Effector CD8-positive, alpha-beta T cell (primary cell): ENCODE measurements around the gene VSIG1.

Experiments
- DNase-seq: peaks from one replicate; lab custom pipeline; 2025; lab: John Stamatoyannopoulos, UW
- total RNA-seq, 4 experiments: gene quantifications; one replicate each; lab custom pipeline; 2026; lab: John Stamatoyannopoulos, UW

VSIG1 gene
- 0.29 to 16.6 (median 6.4) reads per million in 4 experiments for total RNA-seq

GRCh38 chrX:108044554-108045256 is at the start of gene VSIG1:
TSS of gene VSIG1 (plus strand) at chrX:108045065. CDS start at chrX:108045131, 66 bp downstream.
- DNase-seq = no peak

DNA sequence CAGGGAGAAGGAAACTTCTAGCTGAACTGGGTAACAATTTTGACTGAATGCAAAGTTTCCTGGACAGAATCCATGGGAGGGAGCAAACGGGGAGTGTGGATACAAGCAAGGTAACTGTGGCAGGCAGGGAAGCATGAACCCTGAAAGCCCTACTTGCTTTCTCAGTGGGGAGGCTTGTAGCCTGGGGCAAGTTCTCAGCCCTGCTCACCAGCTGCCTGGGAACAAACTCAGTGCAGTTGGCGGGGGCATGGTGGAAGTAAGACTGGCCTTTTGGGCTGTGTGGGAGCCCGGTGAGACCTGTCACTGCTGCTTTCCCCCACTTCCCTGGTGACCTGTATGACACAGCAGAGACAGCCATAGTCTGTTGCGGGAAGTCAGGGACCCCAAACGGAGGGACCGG is 48.7 kb upstream of the VSIG1 start:
- no peak for DNase-seq

DNA sequence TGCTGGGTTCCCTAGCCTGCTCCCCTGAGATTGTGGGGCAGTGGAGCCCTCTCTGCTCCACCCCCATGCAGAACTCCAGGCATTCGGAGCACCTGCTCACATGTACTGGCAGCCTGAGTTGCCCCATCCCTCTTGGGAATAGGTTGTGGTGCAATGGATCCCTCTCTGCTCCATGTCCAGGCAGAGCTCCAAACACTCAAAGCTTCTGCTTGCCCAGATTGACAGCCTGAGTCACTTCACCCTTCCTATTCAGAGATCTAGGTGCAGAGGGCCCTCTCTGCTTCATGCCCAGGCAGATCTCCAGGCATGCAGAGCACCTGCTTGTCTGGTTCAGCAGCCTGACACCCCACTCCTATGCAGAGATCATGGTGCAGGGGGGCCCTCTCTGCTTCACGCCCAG is 44.1 kb upstream of the VSIG1 start:
- no peak for DNase-seq

- no peak for DNase-seq
Observed at GRCh38 chrX:108001218-108001814, 43.5 kb upstream of the VSIG1 start.

DNA sequence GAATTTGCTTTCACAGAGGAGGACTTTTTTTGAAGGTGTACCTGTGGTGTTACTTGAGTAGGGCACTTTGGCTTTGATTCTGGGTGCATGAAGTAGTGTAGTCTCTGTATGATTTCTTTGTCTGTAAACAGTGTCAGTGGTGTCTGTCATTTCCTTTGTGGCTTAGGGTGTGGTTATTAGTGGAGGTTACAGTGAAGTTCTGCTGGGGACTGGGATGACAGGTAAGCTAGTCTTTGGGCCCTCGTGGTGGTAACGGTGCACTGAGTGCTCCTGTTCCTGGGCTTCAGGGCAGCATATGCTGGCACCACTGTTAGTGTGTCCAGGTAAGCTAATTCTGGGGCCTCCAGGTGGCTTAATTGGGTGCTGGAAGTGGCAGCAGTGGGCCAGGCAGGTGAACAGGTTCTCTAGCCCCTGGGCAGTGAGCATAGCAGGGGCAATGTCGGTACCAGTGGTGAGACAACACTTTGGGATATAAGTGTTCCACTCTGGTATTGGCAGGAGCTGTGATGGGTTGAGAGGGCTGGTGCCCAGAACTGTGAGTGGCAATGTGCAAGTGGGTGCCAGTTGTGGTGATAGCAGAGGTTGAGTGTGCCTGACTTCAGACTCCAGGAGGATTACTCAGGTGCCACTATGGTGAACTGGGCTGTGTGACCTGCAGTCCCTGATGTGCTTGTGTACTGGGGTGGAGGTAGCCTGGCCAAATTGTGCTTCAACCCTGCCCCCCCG is 26.0 kb upstream of the VSIG1 start:
- DNase-seq = no peak

- no peak for DNase-seq
Observed at GRCh38 chrX:108019382-108019875, 25.4 kb upstream of the VSIG1 start.

GRCh38 chrX:108020631-108021030 is 24.2 kb upstream of the VSIG1 start:
- no peak for DNase-seq

GRCh38 chrX:108022491-108023089 is 22.3 kb upstream of the VSIG1 start:
- DNase-seq = no peak

DNA sequence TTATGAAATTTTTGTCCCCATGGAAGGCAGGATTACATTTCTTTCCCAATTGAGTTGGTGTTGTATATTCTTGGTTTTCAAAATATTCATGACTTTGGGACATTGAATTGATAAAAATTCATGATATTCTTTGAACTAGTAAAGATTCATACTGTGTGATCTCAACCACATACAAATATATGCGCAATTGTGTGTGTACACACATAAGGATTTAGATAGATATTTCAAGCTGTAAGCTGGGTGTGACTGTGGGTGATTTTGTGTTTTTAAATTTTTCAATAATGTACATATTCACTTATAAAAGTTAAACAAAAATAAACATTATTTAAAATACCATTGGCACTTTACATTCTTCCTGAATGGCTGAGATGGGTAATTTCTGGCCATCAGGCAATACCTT is 19.5 kb upstream of the VSIG1 start:
- no peak for DNase-seq

- no peak for DNase-seq
Observed at GRCh38 chrX:108025954-108026600, 18.8 kb upstream of the VSIG1 start.

DNA sequence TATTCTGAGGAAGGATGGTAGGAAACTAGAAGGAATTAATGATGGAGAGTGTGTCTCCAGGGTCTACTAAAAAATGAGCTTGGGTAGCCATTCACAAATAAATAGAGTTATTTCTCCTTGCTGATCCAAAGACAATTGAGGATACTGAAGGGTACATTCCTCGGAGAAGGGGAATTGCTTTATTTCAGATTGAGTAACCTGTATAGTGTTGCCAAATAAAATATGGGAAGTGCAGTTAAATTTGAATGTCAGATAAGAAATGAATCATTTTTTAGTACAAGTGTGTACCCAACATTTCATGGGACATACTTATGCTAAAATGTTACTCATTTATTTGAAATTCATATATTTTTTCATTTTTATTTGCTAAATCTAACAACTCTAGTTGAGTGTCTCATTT is 16.0 kb upstream of the VSIG1 start:
- no peak for DNase-seq

DNA sequence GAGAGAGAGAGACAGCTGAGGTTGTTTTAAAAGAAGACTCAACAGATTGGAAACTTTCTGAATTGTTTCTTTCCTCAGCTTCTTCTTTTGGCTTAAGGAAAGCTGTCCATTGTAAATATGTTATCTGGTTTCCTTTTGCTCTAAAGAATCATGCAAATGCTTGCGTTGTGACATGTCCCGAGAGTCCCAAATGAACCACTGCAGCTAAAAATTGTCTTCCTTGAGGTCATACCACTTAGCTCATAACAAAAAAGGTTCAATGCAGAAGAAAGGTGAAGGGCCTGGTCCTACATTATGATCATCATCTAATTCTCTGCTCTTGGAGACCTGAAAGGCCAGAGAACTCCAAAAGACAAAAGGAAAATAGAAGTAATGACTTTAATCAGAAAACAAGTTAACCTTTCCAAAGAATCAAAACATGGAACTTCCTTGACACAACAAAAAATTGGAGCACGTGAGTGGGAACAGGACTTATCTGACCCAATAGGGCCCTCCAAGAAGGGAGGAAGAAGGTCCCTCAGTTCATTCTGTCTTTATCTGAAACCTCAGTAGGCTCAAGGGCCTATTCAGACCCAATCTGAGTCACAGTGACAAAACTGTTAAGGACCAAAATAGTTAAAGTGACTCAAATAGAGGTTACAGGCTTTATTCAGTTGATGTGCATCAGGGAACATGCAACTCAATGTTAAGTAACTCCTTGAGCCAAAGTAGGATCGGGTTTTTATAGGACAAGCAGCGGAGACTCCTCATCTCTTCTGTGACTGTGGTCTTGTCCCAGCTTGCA is 14.7 kb upstream of the VSIG1 start:
- no peak for DNase-seq

- DNase-seq = no peak
Observed at GRCh38 chrX:108032944-108033343, 11.9 kb upstream of the VSIG1 start.

GRCh38 chrX:108033890-108034289 is 11.0 kb upstream of the VSIG1 start:
- no peak for DNase-seq

- no peak for DNase-seq
Observed at GRCh38 chrX:108034725-108035124, 10.1 kb upstream of the VSIG1 start.

GRCh38 chrX:108036298-108036973 is 8.4 kb upstream of the VSIG1 start:
- no peak for DNase-seq

- DNase-seq = no peak
Observed at GRCh38 chrX:108049649-108050048, 4.8 kb downstream of the VSIG1 start.

DNA sequence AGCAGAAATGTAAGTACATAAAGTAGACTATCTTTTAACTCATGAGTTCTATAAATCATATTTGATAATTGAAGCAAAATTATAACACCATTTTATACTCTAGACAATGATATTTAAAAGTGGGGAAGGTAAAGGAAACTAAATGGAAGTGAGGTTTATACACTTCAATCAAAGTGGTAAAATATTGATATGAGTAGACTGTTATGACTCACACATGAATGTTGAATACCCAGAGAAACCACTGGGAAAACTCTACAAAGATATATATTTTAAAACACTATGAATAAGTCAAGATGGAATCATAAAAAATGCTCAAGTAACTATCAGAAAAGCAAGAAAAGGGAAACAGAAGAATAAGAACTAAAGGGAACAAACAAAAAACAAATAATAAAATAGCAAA is 8.4 kb downstream of the VSIG1 start:
- no peak for DNase-seq

GRCh38 chrX:108055546-108055945 is 10.7 kb downstream of the VSIG1 start:
- no peak for DNase-seq

DNA sequence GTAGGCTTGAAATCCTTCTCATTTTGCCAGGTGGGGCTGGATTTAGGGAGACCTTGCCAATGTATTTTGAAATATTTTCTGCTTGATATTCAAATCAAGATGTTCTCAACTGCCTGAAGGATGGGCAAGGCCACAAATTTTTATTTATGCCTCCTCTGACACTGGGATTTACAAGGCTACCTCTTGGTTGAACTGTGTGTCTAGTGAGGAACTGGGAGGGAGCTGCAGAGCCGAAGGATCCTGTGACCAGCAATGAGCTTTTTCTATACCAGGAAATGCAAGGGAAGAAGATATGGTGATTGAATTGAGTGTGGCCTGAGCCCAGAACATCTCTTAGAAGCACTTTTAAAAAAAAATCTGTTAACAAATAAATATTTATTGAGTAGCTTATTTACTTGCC is 14.9 kb downstream of the VSIG1 start:
- DNase-seq = no peak

- DNase-seq = no peak
Observed at GRCh38 chrX:108064001-108064400, 19.1 kb downstream of the VSIG1 start.
